ENCODE results near the gene TNS2. TPM values are rescaled to one million over a fixed set of nuclear protein-coding genes. Genes with fewer than 3 reads are reported as not detected.

TNS2 gene
- total RNA-seq, 1 experiment from 2014 or later: 4.4 TPM

DNA sequence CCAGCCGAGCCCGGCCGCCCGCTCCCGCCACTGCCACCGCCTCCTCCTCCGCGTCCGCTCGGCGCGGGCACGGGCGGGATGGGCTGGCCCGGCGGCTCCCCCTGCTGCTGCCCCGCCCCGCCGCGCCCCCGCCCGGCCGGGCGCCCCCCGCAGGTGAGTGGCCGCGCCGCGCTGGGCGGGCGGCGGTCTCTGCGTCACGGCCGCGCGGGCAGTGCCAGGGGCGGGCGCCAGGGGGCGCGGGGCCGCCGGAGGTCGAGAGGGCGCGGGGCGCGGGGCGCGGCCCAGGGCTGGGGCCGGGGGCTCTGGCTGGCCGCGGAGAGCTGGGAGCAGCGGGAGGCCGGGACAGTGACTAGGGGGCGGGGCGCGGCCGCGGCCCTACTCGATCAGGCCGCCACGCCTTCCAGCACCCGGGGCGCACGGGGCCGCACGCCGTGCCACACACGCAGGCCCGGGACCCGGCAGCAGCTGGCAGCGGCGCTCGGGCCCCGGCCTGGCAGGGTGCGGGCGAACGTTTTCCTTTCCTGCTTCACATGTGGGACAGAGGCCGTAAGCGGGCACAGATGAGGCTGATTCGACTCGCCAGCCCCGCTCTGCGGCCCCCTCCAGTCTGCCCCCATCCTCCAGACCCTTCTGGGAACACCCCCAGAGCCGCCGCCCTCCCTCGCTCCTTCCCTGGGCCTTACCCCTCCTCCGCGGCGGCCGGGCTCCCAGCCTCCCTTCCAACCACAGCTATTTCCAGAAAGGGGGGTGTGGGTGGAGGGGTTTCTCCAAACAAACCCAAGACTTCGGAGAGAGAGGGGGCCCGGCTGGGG, 2.4 kb upstream of the TNS2 start:
- ChIA-PET CTCF (interaction anchor here (0.6 to 1.6 kb wide), 4 partner anchors 10 to 70 kb away, joined by 3 to 8 read pairs (median 4); partner anchors contain the start of gene SPRYD3), POLR2A (interaction anchor here (0.5 to 1.4 kb wide), 4 partner anchors 31 to 334 kb away, joined by 3 to 10 read pairs (median 6); partner anchors contain the start of gene SPRYD3)
- H3K4me1 ChIP-seq: peaks cover 75% of the 10 kb centered on the region
- no peaks in the 10 kb centered on the region for H3K36me3 ChIP-seq (ENCODE audit: control insufficient read depth, insufficient read depth, low read length)
- intact Hi-C loops (cut with micrococcal nuclease; ENCODE audit: unreplicated experiment): loop anchor here (5.0 kb wide), 1 partner anchor 165 kb away; no protein-coding TSS in a partner anchor
- H3K4me1 Mint-ChIP-seq (ENCODE audit: low read depth, unreplicated experiment): peaks cover 35% of the 10 kb centered on the region
- peaks cover 47% of the 10 kb centered on the region for H3K36me3 Mint-ChIP-seq (ENCODE audit: insufficient read depth, unreplicated experiment)
- H3K27me3 ChIP-seq (replicated peaks; ENCODE audit: control insufficient read depth, insufficient read depth, low read length): no peaks in the 10 kb centered on the region
- no peaks in the 10 kb centered on the region for H3K9me3 Mint-ChIP-seq (ENCODE audit: unreplicated experiment)
- peak overlapping the region; percentile 87 for H3K4me3 Mint-ChIP-seq (ENCODE audit: unreplicated experiment)
- peak overlapping the region; percentile 82 for H3K27ac Mint-ChIP-seq (ENCODE audit: unreplicated experiment)
- TF ChIP-seq, protein P1, sequence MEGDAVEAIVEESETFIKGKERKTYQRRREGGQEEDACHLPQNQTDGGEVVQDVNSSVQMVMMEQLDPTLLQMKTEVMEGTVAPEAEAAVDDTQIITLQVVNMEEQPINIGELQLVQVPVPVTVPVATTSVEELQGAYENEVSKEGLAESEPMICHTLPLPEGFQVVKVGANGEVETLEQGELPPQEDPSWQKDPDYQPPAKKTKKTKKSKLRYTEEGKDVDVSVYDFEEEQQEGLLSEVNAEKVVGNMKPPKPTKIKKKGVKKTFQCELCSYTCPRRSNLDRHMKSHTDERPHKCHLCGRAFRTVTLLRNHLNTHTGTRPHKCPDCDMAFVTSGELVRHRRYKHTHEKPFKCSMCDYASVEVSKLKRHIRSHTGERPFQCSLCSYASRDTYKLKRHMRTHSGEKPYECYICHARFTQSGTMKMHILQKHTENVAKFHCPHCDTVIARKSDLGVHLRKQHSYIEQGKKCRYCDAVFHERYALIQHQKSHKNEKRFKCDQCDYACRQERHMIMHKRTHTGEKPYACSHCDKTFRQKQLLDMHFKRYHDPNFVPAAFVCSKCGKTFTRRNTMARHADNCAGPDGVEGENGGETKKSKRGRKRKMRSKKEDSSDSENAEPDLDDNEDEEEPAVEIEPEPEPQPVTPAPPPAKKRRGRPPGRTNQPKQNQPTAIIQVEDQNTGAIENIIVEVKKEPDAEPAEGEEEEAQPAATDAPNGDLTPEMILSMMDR (IDR thresholded peaks at IDR 0.05; ENCODE audit: insufficient read depth in 1 of 2, low read depth in 1 of 2, low read length in 1 of 2, severe bottlenecking in 1 of 2, unreplicated experiment in 1 of 2): peak in 1 of 2 experiments; percentile 5
- H3K4me3 ChIP-seq (ENCODE audit: low read depth, low read length): peak overlapping the region; percentile 74; the same call in 1 of the 2 replicates
- H3K27me3 Mint-ChIP-seq (ENCODE audit: insufficient read depth, unreplicated experiment): no peaks in the 10 kb centered on the region
- no peaks in the 10 kb centered on the region for H3K9me3 ChIP-seq
- BruUV-seq (replicated peaks): no TSS peak
- peak; percentile 39 to 80 for DNase-seq

DNA sequence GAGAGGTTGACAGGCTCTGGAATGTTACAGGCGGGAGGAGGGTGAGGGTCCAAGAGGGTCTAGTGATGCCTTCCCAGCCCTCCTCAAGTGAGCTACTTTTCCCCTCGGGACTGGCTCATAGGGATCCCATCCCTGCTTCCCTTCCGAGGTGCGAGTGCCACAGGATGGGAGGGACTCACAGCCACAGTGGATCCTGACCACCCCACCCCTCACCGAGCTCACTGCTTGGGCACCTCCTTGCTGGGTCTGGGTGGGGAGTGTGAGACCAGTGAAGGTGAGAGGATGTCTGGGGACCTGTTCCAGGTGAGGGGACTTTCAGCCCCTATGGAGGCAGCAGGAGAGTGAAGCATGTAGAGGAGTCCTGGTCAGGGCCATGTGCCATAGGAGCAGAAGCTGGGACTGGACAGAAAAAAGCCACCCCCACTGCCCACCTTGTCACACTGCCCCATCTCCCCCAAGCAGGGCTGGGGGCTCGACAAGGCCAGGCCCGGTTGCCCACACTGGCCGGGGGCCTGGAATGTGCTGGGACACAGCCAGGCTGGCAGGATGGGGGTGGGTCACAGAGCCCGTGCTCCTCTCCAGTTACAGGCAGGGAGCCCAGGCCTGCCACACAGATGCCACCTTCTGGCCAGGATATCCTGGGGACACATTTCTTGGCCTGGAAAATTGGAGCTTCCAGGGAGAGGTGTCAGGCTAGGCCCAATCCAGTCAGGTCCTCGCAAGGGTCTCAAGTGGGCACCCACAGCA, 1.7 kb upstream of the TNS2 start:
- no peaks in the 10 kb centered on the region for H3K36me3 ChIP-seq (ENCODE audit: control insufficient read depth, insufficient read depth, low read length)
- Mint-ChIP-seq H3K4me3 (ENCODE audit: unreplicated experiment) (peak overlapping the region; percentile 44), H3K36me3 (ENCODE audit: insufficient read depth, unreplicated experiment) (peaks cover 39% of the 10 kb centered on the region), H3K27ac (ENCODE audit: unreplicated experiment) (peak overlapping the region; percentile 82), H3K27me3 (ENCODE audit: insufficient read depth, unreplicated experiment) (no peaks in the 10 kb centered on the region), H3K4me1 (ENCODE audit: low read depth, unreplicated experiment) (peaks cover 36% of the 10 kb centered on the region), H3K9me3 (ENCODE audit: unreplicated experiment) (no peaks in the 10 kb centered on the region)
- H3K27me3 ChIP-seq (replicated peaks; ENCODE audit: control insufficient read depth, insufficient read depth, low read length): no peaks in the 10 kb centered on the region
- BruUV-seq (replicated peaks): no TSS peak
- intact Hi-C loops (cut with micrococcal nuclease; ENCODE audit: unreplicated experiment): loop anchor here (5.0 kb wide), 1 partner anchor 166 kb away; no protein-coding TSS in a partner anchor
- DNase-seq: peak in 1 of 2 experiments; percentile 43
- no peak overlapping the region for H3K4me3 ChIP-seq (ENCODE audit: low read depth, low read length)
- POLR2A ChIA-PET: interaction anchor here (0.5 to 1.7 kb wide), 3 partner anchors 31 to 333 kb away, joined by 3 to 10 read pairs (median 5); partner anchors contain the start of gene SPRYD3
- TF ChIP-seq, protein P1 (IDR thresholded peaks at IDR 0.05; ENCODE audit: insufficient read depth in 1 of 2, low read depth in 1 of 2, low read length in 1 of 2, severe bottlenecking in 1 of 2, unreplicated experiment in 1 of 2): no peak
- peaks cover 77% of the 10 kb centered on the region for H3K4me1 ChIP-seq
- CTCF ChIA-PET: interaction anchor here (0.5 to 1.6 kb wide), 9 partner anchors 10 to 163 kb away, joined by 3 to 8 read pairs (median 3); partner anchors contain the start of genes SOAT2 and SPRYD3
- H3K9me3 ChIP-seq: no peaks in the 10 kb centered on the region

Measured in Caco-2 (cell line).